ENCODE data around the gene B4GAT1. TPM values are rescaled to one million over a fixed set of nuclear protein-coding genes. Genes with fewer than 3 reads are reported as not detected.
"Not testable (repeated sequence)": the region's sequence is repeated elsewhere in the genome, so short reads cannot be mapped to it uniquely, and the experiment has no call there.

B4GAT1 gene
- total RNA-seq, 1 donor from 2014 or later, result 49.3 TPM

- DNase-seq (ENCODE audit: low spot score) (no peak), ATAC-seq (peak; percentile 16)
- intact Hi-C loops (cut with DNase I), result no loop called here
These were observed 17.7 kb upstream of the B4GAT1 start for GRCh38 chr11:66365166-66365565.

- DNase-seq (ENCODE audit: low spot score) (no peak), ATAC-seq (no peak)
- intact Hi-C loops (cut with DNase I), result no loop called here
These were observed 16.5 kb upstream of the B4GAT1 start for GRCh38 chr11:66363805-66364535.

DNA sequence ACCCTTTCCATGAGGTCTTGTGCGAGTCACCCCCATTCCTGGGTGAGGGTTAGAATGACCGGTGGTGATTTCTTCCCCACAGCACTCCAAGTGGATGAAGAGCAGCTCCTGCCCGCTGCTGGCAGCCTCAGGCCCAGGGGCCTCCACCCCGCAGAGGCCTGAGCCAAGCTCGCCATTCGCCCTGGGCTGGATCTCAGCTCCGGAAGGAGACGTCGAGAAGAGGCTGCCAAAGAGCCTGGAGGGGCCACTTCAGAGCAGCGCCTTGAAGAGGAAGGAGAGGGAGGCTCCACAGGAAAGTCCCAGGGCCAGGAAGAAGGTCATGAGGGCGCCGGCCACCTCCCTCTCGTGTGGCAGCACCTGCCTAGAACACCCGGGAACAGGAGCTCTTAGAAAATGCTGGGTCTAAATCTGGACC lies 15.8 kb upstream of the B4GAT1 start:
- intact Hi-C loops (cut with DNase I), result no loop called here
- peak; percentile 9 for ATAC-seq
- no peak for DNase-seq (ENCODE audit: low spot score)

GRCh38 chr11:66362481-66363147 lies 15.2 kb upstream of the B4GAT1 start:
- intact Hi-C loops (cut with DNase I), result no loop called here
- ATAC-seq (no peak), DNase-seq (ENCODE audit: low spot score) (no peak)

GRCh38 chr11:66361502-66361941 lies 14.1 kb upstream of the B4GAT1 start:
- ATAC-seq, result no peak
- intact Hi-C loops (cut with DNase I), result no loop called here
- no peak for DNase-seq (ENCODE audit: low spot score)

DNA sequence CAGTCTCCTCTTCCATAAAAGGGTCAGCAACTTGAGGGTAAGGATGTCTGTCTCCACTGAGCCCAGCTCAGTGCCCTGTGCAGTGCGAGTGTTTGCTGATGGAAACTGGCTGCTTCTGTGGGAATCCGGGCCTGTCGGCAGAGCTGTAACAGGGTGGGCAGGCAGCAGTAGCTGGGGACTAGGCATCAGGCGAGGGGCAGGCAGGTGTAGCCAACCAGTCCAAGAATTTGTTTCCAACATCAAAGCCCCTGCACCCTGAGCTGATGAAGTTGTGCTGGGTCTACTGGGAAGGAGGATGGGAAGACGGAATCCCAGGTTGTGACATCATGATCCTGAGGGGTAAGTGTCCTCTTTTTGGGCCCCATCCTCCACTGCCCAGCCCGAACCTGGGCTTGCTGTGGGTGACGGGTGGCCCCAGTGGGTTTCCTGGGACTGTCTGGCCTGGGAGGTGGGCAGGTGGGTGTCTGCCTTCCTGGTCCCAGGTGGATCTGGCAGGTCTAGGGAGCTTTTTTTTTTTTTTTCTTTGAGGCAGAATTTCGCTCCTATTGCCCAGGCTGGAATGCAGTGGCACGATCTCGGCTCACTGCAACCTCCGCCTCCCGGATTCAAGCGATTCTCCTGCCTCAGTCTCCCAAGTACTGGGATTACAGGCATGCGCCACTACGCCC lies 13.1 kb upstream of the B4GAT1 start:
- ATAC-seq (no peak), DNase-seq (ENCODE audit: low spot score) (no peak)
- intact Hi-C loops (cut with DNase I), result no loop called here

- no peak for ATAC-seq
These were observed 12.2 kb upstream of the B4GAT1 start for GRCh38 chr11:66359662-66360087.

DNA sequence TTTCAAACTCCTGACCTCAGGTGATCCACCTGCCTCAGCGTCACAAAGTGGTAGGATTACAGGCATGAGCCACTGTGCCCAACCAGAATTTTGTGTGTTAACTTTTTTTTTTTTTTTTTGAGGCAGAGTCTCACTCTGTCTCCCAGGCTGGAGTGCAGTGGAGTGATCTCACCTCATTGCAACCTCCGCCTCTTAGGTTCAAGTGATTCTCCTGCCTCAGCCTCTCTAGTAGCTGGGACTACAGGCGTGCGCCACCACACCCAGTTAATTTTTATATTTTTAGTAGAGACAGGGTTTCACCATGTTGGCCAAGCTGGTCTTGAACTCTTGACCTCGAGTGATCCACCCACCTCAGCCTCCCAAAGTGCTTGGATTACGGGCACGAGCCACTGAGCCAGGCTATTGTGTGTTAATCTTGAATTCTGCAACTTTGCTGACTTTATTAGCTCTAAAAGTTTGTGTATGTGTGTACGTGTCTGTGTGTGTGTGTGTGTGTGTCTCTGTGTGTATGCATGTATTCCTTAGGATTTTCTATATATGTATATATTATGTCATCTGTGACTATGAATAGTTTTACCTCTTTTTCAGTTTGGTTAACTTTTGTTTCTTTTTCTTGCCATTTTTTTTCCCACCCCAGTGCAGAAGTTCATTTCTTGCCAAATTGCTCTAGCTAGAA lies 3.3 kb upstream of the B4GAT1 start:
- intact Hi-C loops (cut with DNase I); DNase-seq (ENCODE audit: low spot score); ATAC-seq: not testable (repeated sequence)

More at GRCh38 chr11:66359662-66360087, 12.2 kb upstream of the B4GAT1 start:
- DNase-seq (ENCODE audit: low spot score), result no peak
- intact Hi-C loops (cut with DNase I), result no loop called here

- ATAC-seq (no peak), DNase-seq (ENCODE audit: low spot score) (no peak)
- intact Hi-C loops (cut with DNase I), result no loop called here
These were observed 1.6 kb upstream of the B4GAT1 start for GRCh38 chr11:66349084-66349386.

DNA sequence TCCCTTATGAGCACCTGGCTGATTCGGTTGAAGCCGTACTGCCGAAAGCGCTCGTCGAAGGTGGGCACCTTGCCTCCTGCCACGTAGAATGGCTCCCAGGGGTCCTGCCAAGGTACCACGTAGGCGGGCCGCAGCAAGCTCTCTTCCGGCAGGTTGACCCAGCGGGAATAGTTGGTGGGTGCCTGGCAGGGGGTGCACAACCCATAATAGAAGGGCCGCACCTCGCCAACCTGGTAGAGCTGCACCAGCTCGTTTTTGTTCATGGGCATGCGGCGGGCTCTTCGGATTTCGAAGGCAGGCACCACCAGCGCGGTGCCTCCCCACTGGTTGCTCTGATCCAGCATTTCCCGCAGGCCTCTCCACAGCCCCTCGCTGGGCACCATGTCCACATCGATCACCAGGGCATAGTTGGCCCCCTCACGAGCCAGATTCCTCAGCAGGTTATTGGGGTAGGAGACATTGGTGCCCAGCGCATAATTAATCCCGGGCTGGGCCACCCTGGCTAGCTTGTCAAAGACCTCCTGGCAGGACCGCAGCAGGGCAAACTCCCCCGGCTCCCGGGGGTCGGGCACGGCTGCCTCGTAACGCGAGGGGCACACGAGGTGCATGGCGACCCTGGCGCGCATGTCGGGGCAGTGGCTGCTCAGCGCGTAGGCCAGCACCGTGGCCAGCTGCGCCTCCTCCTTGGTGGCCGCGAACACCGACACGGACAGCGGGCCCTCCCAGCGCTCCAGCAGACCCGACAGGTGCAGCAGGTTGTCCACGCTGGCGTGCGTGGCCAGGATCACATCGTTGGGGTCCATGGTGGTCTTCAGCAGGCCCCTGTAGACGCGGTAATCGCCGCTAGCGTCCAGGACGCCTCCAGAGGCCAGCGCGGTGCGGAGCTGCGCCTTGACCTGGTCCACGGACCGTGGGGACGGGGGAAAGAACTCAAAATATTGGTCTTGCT lies 679 bp downstream of the B4GAT1 start:
- intact Hi-C loops (cut with DNase I), result no loop called here
- ATAC-seq (no peak), DNase-seq (ENCODE audit: low spot score) (no peak)

- intact Hi-C loops (cut with DNase I), result no loop called here
- ATAC-seq (no peak), DNase-seq (ENCODE audit: low spot score) (no peak)
These were observed 2.1 kb downstream of the B4GAT1 start for GRCh38 chr11:66345316-66345649.

- peak; percentile 96 for ATAC-seq
- DNase-seq (ENCODE audit: low spot score), result peak; percentile 99
- intact Hi-C loops (cut with DNase I), result no loop called here
These were observed 2.7 kb downstream of the B4GAT1 start, which contains the start of gene BRMS1 for GRCh38 chr11:66344550-66345315. BRMS1 (minus strand) TSS chr11:66345104; CDS start chr11:66342234, 2,870 bp downstream.

DNA sequence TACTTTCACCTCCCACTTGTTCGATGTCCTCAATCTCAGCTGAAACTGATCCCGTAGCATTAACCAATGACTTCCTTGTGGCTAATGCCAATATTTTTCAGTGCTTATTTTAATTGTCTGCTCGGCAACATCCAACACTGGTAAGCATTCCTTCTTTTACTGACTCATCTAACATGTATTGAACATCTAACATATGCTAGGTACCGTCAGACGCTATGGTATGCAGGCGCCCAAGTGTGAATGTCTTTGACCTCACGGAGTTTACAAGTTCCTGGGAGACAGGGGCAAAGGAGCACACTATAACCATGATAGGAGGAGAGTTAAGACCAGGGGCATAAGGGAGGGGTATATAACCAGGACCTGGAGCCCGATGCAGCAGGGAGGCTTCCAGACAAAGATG lies 4.3 kb downstream of the B4GAT1 start:
- intact Hi-C loops (cut with DNase I), result no loop called here
- ATAC-seq (no peak), DNase-seq (ENCODE audit: low spot score) (no peak)

GRCh38 chr11:66341502-66342126 lies 5.8 kb downstream of the B4GAT1 start:
- intact Hi-C loops (cut with DNase I), result no loop called here
- no peak for ATAC-seq
- no peak for DNase-seq (ENCODE audit: low spot score)

GRCh38 chr11:66340596-66341501 lies 6.6 kb downstream of the B4GAT1 start:
- ATAC-seq (no peak), DNase-seq (ENCODE audit: low spot score) (no peak)
- intact Hi-C loops (cut with DNase I), result no loop called here

GRCh38 chr11:66339686-66340483 lies 7.5 kb downstream of the B4GAT1 start:
- intact Hi-C loops (cut with DNase I), result no loop called here
- ATAC-seq, result no peak
- no peak for DNase-seq (ENCODE audit: low spot score)
